Ishikawa (cell line): ENCODE results near the gene OGFR.

Experiments
- CEBPB ChIP-seq: IDR thresholded peaks from 2 replicates; pipeline ENCODE4 v1.6.1; 2012
- CREB1 ChIP-seq: IDR thresholded peaks from 2 replicates; pipeline ENCODE4 v1.6.1; 2012; ENCODE audit warnings: low read depth
- EGR1 ChIP-seq: IDR thresholded peaks from 2 replicates; pipeline ENCODE4 v1.6.1; 2012
- EP300 ChIP-seq: IDR thresholded peaks from 2 replicates; pipeline ENCODE4 v1.6.1; 2012; ENCODE audit warnings: borderline replicate concordance
- FOXM1 ChIP-seq: IDR thresholded peaks from 2 replicates; pipeline ENCODE4 v1.6.1; 2012; ENCODE audit warnings: low read depth, borderline replicate concordance
- MAX ChIP-seq: IDR thresholded peaks from 2 replicates; pipeline ENCODE4 v1.6.1; 2012
- NFIC ChIP-seq: IDR thresholded peaks from 2 replicates; pipeline ENCODE4 v1.6.1; 2012
- RAD21 ChIP-seq: IDR thresholded peaks from 2 replicates; pipeline ENCODE4 v1.6.1; 2012; ENCODE audit warnings: low read depth
- TAF1 ChIP-seq: IDR thresholded peaks from 2 replicates; pipeline ENCODE4 v1.6.1; 2012; ENCODE audit warnings: low read depth, mild to moderate bottlenecking
- TCF12 ChIP-seq: IDR thresholded peaks from 2 replicates; pipeline ENCODE4 v1.6.1; 2012; ENCODE audit warnings: low read depth
- TEAD4 ChIP-seq: IDR thresholded peaks from 2 replicates; pipeline ENCODE4 v1.6.1; 2012
- YY1 ChIP-seq: IDR thresholded peaks from 2 replicates; pipeline ENCODE4 v1.6.1; 2012; ENCODE audit warnings: low read depth
- ZBTB7A ChIP-seq: IDR thresholded peaks from 2 replicates; pipeline ENCODE4 v1.6.1; 2012; ENCODE audit warnings: low read depth
- TF ChIP-seq, protein P1 (sequence below): IDR thresholded peaks from 2 replicates; pipeline ENCODE4 v1.6.1; 2012
- TF ChIP-seq, protein P2 (sequence below): IDR thresholded peaks from 2 replicates; pipeline ENCODE4 v1.6.1; 2012; ENCODE audit warnings: low read depth, mild to moderate bottlenecking

OGFR gene

GRCh38 chr20:62832212-62832922 is 27.7 kb downstream of the OGFR start:
- TF ChIP-seq, protein P1, sequence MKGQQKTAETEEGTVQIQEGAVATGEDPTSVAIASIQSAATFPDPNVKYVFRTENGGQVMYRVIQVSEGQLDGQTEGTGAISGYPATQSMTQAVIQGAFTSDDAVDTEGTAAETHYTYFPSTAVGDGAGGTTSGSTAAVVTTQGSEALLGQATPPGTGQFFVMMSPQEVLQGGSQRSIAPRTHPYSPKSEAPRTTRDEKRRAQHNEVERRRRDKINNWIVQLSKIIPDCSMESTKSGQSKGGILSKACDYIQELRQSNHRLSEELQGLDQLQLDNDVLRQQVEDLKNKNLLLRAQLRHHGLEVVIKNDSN = no peak
- TF ChIP-seq EP300 (no peak), NFIC (no peak), TCF12 (no peak), EGR1 (no peak), FOXM1 (no peak), RAD21 (no peak)

- no peak for TF ChIP-seq TEAD4
- no peak for TF ChIP-seq CEBPB
- TF ChIP-seq, protein P1 = no peak
- no peak for TF ChIP-seq FOXM1
- TF ChIP-seq RAD21 = no peak
- no peak for TF ChIP-seq ZBTB7A
- TF ChIP-seq MAX = no peak
- no peak for TF ChIP-seq CREB1
- no peak for TF ChIP-seq EP300
- TF ChIP-seq YY1 = no peak
Observed at GRCh38 chr20:62832951-62833391, 28.3 kb downstream of the OGFR start.

GRCh38 chr20:62834967-62835730 is 30.5 kb downstream of the OGFR start:
- no peak for TF ChIP-seq FOXM1
- no peak for TF ChIP-seq CEBPB
- no peak for TF ChIP-seq EP300
- no peak for TF ChIP-seq TCF12
- TF ChIP-seq ZBTB7A = no peak
- TF ChIP-seq NFIC = no peak
- TF ChIP-seq, protein P1 = no peak
- TF ChIP-seq MAX = no peak
- TF ChIP-seq, protein P2, sequence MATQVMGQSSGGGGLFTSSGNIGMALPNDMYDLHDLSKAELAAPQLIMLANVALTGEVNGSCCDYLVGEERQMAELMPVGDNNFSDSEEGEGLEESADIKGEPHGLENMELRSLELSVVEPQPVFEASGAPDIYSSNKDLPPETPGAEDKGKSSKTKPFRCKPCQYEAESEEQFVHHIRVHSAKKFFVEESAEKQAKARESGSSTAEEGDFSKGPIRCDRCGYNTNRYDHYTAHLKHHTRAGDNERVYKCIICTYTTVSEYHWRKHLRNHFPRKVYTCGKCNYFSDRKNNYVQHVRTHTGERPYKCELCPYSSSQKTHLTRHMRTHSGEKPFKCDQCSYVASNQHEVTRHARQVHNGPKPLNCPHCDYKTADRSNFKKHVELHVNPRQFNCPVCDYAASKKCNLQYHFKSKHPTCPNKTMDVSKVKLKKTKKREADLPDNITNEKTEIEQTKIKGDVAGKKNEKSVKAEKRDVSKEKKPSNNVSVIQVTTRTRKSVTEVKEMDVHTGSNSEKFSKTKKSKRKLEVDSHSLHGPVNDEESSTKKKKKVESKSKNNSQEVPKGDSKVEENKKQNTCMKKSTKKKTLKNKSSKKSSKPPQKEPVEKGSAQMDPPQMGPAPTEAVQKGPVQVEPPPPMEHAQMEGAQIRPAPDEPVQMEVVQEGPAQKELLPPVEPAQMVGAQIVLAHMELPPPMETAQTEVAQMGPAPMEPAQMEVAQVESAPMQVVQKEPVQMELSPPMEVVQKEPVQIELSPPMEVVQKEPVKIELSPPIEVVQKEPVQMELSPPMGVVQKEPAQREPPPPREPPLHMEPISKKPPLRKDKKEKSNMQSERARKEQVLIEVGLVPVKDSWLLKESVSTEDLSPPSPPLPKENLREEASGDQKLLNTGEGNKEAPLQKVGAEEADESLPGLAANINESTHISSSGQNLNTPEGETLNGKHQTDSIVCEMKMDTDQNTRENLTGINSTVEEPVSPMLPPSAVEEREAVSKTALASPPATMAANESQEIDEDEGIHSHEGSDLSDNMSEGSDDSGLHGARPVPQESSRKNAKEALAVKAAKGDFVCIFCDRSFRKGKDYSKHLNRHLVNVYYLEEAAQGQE = no peak
- TF ChIP-seq TEAD4 = no peak
- no peak for TF ChIP-seq CREB1
- no peak for TF ChIP-seq RAD21
- TF ChIP-seq EGR1 = no peak
- TF ChIP-seq TAF1 = no peak
- TF ChIP-seq YY1 = no peak

- TF ChIP-seq TEAD4 (no peak), NFIC (no peak), TCF12 (no peak)
- TF ChIP-seq, protein P2 = no peak
Observed at GRCh38 chr20:62835931-62836861, 31.6 kb downstream of the OGFR start.
